Activated T-cell treated with anti-CD3 and anti-CD28 coated beads, Interleukin-2, amount 50 U/mL, for 4 hours (primary cell): ENCODE measurements around the gene WNT5A. TPM values are rescaled to one million over a fixed set of nuclear protein-coding genes. Genes with fewer than 3 reads are reported as not detected.

Experiments
- ATAC-seq, 2 donors: fragments of 200-7000 bp; cut with Tn5 transposase; one replicate each; pipeline ENCODE4 v1.10.0; 2021
- DNase-seq: peaks from one replicate; pipeline ENCODE4 v3.0.0-alpha.2; 2020
- H3K27me3 Mint-ChIP-seq: one replicate; pipeline ENCODE4 v1.8.0; 2021; ENCODE audit warnings: low read depth, mixed read lengths
- H3K36me3 Mint-ChIP-seq: one replicate; pipeline ENCODE4 v1.8.0; 2022; ENCODE audit warnings: mixed read lengths; ENCODE audit not compliant: insufficient read depth
- H3K4me1 Mint-ChIP-seq: one replicate; pipeline ENCODE4 v1.8.0; 2021; ENCODE audit warnings: low read depth, mixed read lengths
- H3K4me3 Mint-ChIP-seq: one replicate; pipeline ENCODE4 v1.8.0; 2021; ENCODE audit warnings: mild to moderate bottlenecking, moderate library complexity, mixed read lengths
- H3K9me3 Mint-ChIP-seq: one replicate; pipeline ENCODE4 v1.8.0; 2021; ENCODE audit warnings: mixed read lengths
- total RNA-seq, 3 donors: library from RNA; stranded (reverse); gene quantifications; one replicate each; pipeline ENCODE4 v1.2.1, GENCODE V29; 2021

The WNT5A gene
- total RNA-seq, 3 donors from 2014 or later: 0.28 to 0.41 TPM; not detected in 1

DNA sequence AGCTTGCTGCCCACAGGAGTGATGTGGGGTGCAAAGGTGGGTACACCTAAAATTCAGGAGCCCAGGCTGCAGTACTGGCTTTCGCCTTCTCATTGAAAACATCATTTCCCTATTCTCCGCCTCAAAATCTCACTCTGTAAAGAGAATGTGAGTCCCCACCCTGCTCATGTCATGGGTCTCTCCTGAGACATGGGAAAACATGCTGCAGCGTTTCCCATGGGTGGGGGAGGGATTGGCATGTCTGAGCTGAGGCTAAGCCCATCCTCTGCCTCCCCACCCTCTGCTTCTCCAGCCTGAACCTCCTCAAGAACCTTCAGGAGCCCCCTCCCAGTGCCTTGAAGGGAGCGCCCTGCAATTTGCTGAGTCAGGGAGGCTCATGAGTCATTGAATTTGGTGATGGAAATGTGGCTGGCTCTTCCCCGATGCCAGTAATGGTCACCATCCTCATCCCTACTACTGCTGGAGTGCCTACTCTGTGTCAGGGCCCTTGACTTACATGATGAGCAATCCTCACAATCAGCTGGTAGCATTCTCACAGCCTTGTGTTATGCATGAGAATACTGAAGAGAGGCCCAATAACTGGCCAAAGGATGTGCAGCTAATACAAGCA is 28.8 kb downstream of the WNT5A start:
- Mint-ChIP-seq H3K27me3 (no peaks in the 10 kb centered on the region), H3K4me1 (no peaks in the 10 kb centered on the region), H3K9me3 (no peaks in the 10 kb centered on the region), H3K4me3 (no peak overlapping the region), H3K36me3 (no peaks in the 10 kb centered on the region)
- DNase-seq (no peak), ATAC-seq (no peak)

DNA sequence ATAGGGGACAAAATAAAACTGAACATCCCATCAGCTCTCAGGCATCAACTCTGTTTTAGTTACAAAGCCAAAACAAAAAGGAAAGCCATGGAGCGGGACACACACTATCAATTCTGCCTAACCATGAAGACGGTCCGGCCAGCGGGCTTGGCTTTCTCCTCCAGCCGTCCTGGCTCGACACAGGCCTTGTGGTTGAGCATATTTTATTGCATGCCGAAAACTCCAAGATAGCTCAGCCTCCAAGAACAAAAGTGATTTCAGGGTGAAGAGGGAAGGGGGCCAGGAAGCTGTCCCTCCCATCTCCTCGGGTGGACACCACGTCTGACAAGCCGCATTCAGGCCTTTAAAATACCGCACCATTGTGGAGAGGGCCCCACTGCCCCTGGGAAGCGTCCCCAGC is 31.2 kb downstream of the WNT5A start:
- Mint-ChIP-seq H3K4me3 (no peak overlapping the region), H3K36me3 (no peaks in the 10 kb centered on the region), H3K27me3 (no peaks in the 10 kb centered on the region), H3K9me3 (no peaks in the 10 kb centered on the region), H3K4me1 (no peaks in the 10 kb centered on the region)
- ATAC-seq (no peak), DNase-seq (no peak)

DNA sequence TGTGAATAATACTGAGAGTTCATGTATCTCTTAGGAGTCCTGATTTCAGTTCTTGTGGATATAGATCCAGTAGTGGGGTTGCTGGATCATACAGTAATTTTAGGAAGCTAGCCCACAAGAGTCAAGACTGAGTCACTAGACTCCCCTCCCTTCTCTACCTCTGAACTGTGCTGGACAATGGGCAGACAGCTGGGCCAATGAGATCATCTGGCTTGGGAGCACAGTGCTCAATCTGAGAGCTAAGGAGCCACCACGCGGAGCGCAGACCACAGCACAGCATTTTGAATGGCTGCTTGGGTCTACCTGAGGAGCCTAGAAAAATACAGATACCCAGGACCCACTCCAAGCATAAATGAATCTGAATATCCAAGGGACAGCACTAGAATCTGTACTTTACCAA is 32.5 kb downstream of the WNT5A start:
- DNase-seq (no peak), ATAC-seq (no peak)
- H3K4me1 Mint-ChIP-seq: no peaks in the 10 kb centered on the region
- H3K9me3 Mint-ChIP-seq: no peaks in the 10 kb centered on the region
- H3K36me3 Mint-ChIP-seq: no peaks in the 10 kb centered on the region
- H3K27me3 Mint-ChIP-seq: no peaks in the 10 kb centered on the region
- H3K4me3 Mint-ChIP-seq: no peak overlapping the region

DNA sequence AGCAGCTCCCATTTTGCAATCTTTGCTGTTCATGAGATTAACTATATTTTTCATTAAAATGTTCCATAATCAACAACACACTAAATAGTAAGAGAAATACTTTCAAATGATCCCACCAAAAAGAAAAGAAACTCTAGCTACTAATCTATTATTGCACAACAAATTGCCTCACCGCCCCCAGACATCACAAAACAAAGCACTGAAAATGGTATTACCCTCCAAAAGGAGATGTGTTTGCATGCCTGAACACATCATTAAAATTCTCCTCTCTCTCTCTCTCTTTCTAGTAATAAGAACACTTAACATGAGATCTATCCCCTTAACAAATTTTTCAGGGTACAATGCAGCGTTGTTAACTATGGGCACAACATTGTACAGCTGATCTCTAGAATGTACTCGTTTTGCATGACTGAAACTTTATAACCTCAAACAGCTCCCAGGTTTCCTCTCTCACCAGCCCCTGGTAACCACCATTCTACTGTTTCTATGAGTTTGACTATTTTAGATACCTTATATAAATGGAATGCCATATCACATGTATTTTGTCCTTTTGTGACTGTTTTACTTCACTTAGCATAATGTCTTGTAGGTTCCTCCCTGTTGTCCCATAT is 33.1 kb downstream of the WNT5A start:
- H3K36me3 Mint-ChIP-seq: no peaks in the 10 kb centered on the region
- DNase-seq (no peak), ATAC-seq (no peak)
- H3K4me1 Mint-ChIP-seq: no peaks in the 10 kb centered on the region
- H3K9me3 Mint-ChIP-seq: no peaks in the 10 kb centered on the region
- no peaks in the 10 kb centered on the region for H3K27me3 Mint-ChIP-seq
- no peak overlapping the region for H3K4me3 Mint-ChIP-seq

DNA sequence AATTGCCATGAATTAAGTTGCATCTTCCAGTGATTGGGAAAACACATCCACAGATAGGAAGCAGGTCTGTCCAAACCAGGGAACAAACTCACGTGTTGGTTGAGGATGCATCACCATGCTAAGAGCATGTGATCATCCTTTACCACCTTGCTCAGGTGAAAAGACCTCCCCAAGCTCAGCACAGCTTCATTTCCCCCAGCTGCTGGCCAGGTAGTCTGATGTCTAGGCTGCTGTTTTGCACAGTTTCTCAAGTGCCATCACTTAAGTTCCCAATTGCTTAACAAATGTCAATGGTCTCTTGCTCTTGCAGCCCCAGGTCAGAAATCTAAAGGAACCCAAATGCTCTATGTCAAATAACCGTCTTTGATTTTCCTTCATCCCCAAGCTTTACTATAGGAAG is 34.2 kb downstream of the WNT5A start:
- ATAC-seq (no peak), DNase-seq (no peak)
- H3K9me3 Mint-ChIP-seq: no peaks in the 10 kb centered on the region

DNA sequence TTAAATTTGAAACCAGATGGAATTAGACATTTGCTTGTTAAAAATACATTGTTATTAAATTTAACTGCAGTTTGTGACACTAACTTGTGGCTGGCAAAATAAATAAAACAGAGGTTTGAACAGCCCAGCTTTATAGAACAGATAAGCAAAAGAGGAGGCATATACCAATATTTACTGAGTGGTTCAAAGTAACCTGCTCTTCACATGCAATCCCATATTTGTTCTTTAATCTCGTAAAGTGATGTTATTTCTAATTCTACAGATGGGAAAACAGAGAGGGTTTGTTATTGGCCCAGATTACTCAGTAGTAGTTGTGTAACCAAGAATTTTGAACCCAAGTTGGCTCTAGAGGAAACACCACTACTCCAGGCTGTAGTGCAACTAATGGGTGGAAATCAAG is 37.6 kb downstream of the WNT5A start:
- no peaks in the 10 kb centered on the region for H3K36me3 Mint-ChIP-seq
- no peak overlapping the region for H3K4me3 Mint-ChIP-seq
- peaks cover 4% of the 10 kb centered on the region for H3K9me3 Mint-ChIP-seq
- ATAC-seq: no peak
- H3K4me1 Mint-ChIP-seq: no peaks in the 10 kb centered on the region
- no peaks in the 10 kb centered on the region for H3K27me3 Mint-ChIP-seq
- DNase-seq: no peak

More for the DNA sequence above, 34.2 kb downstream of the WNT5A start:
- no peaks in the 10 kb centered on the region for H3K36me3 Mint-ChIP-seq
- H3K4me1 Mint-ChIP-seq: no peaks in the 10 kb centered on the region
- H3K27me3 Mint-ChIP-seq: no peaks in the 10 kb centered on the region
- H3K4me3 Mint-ChIP-seq: no peak overlapping the region

DNA sequence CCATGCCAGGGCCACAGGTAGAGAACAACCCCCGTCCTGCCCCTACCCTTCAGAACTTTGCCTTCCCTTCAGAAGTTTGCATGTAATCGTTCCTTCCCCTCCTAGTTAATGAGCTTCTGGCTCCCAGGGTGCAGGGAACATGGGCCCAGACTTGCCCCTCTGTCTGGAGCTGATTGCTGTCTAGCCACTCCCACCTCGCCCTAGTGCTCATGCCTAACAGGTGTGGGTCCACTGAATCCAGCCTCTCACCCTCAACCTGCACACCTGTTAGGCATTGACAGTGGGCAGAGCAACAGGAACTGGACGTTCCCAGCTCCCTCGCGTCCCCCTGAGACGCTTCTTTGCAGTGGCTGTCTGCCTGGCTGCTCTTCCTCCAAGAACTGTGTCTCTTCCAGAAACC is 40.3 kb downstream of the WNT5A start:
- Mint-ChIP-seq H3K4me3 (no peak overlapping the region), H3K27me3 (no peaks in the 10 kb centered on the region), H3K9me3 (peaks cover 4% of the 10 kb centered on the region), H3K4me1 (no peaks in the 10 kb centered on the region), H3K36me3 (no peaks in the 10 kb centered on the region)
- ATAC-seq: no peak
- no peak for DNase-seq

DNA sequence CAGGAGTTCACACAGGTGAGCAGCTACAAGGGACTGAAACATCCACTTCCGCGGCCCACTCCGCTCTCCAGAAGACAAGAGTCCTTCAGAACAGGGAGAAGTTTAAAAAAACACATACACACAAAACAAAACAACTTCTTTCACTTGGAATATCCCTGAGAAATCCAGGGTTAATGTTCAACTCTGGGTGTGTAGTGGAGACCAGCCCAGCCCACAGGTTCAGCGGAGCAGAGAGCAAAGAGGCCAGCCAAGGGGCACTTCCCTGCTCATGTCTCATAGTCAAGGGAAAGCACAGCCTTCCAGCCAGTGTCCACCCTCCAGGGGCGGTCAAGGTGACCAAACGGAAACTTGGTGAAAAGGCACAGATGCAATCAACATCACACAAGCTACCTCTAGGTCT is 41.6 kb downstream of the WNT5A start:
- H3K36me3 Mint-ChIP-seq: no peaks in the 10 kb centered on the region
- DNase-seq (no peak), ATAC-seq (no peak)
- no peaks in the 10 kb centered on the region for H3K4me1 Mint-ChIP-seq
- H3K9me3 Mint-ChIP-seq: peaks cover 4% of the 10 kb centered on the region
- H3K4me3 Mint-ChIP-seq: no peak overlapping the region
- no peaks in the 10 kb centered on the region for H3K27me3 Mint-ChIP-seq

DNA sequence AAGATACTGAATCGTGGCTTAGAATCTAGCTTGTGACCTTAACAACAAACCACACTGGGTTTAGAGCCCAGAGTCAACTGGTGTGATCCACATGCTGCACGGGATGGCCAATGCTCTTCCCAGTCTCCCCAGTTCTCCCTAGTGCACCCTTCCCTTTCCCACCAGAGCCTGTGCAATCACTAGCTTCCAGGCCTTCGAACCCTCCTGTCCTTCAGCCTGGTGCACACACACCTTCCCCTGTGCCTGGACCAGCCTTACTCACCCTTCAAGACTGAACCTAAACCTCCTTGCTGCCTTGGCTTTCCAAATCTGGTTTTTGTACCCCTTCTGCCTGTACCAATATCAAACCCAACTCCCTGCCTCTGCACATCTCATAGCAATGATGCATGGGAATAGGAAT is 43.8 kb downstream of the WNT5A start:
- H3K9me3 Mint-ChIP-seq: peaks cover 8% of the 10 kb centered on the region

DNA sequence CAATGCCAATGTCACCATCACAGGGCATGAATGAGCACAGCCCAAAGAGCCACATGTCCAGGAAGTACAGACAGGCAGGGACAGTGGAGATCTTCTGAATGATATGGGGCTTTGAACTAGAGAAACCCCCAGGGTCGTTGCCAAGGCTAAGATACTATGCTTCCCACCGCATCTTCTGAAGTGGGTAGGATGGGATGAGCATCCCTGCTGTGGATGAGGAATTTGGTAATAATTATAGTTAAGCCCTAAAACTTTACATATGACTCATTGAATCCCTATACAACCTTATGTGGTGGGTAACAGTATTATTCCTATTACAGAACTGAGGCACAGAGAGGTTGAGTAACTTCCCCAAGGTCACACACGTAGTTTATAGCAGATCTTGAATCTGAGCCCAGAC is 44.2 kb downstream of the WNT5A start:
- Mint-ChIP-seq H3K4me1 (no peaks in the 10 kb centered on the region), H3K27me3 (no peaks in the 10 kb centered on the region), H3K9me3 (peaks cover 8% of the 10 kb centered on the region), H3K4me3 (no peak overlapping the region), H3K36me3 (no peaks in the 10 kb centered on the region)
- DNase-seq (no peak), ATAC-seq (no peak)

More for the DNA sequence above, 43.8 kb downstream of the WNT5A start:
- no peaks in the 10 kb centered on the region for H3K36me3 Mint-ChIP-seq
- ATAC-seq: no peak
- H3K27me3 Mint-ChIP-seq: no peaks in the 10 kb centered on the region
- DNase-seq: no peak
- no peak overlapping the region for H3K4me3 Mint-ChIP-seq
- H3K4me1 Mint-ChIP-seq: no peaks in the 10 kb centered on the region

DNA sequence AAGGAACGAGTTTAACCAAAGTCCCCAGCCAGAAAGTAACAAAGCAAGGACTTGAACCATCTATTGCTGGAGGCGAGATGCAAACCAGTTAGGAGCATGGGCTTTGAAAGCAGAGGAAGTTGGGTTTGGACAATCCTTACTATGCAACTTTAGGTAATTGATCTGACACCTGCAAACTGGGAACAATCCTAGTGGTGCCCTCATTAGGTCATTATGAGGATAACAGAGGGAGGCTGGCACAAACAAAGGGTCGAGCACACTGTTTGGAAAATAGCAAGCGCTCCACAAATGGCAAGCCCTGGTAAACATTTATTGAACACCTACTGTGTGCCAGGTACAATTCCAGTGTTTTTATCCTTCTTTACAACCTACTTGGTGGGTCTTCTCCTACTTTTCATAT is 45.6 kb downstream of the WNT5A start:
- DNase-seq: no peak
- no peak for ATAC-seq
- H3K4me1 Mint-ChIP-seq: no peaks in the 10 kb centered on the region

DNA sequence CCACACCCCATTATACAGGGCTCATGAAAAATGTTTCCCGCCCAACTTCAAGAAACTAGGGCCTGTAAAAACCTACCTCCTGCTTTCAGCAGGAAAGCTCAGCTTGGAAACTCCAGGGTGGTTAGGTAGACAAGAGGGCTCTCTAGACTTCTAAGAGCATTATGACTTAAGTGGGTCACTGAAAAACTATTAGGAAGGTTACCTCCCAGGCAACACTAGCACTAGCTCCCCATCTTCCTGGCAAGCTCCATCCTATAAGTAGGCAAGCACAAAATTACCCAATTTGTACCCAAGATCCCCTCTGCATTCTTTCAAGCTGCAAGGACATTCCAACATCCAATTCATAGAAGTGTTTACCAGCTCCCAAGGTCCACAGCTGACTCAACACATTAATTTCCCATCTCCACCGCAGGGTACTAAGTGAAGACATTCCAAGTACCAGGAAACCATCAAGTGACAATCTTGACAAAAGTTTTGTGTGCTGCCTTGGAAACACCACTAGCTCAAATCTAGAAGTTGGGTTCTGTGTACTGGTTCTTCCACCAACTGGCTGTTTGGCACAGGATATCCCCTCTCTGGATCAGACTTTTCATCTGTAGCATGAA is 46.9 kb downstream of the WNT5A start:
- no peaks in the 10 kb centered on the region for H3K27me3 Mint-ChIP-seq
- no peak overlapping the region for H3K4me3 Mint-ChIP-seq
- H3K4me1 Mint-ChIP-seq: no peaks in the 10 kb centered on the region
- ATAC-seq (no peak), DNase-seq (no peak)
- H3K36me3 Mint-ChIP-seq: no peaks in the 10 kb centered on the region
- H3K9me3 Mint-ChIP-seq: peaks cover 12% of the 10 kb centered on the region

More for the DNA sequence above, 45.6 kb downstream of the WNT5A start:
- Mint-ChIP-seq H3K36me3 (no peaks in the 10 kb centered on the region), H3K9me3 (peaks cover 12% of the 10 kb centered on the region), H3K4me3 (no peak overlapping the region), H3K27me3 (no peaks in the 10 kb centered on the region)

DNA sequence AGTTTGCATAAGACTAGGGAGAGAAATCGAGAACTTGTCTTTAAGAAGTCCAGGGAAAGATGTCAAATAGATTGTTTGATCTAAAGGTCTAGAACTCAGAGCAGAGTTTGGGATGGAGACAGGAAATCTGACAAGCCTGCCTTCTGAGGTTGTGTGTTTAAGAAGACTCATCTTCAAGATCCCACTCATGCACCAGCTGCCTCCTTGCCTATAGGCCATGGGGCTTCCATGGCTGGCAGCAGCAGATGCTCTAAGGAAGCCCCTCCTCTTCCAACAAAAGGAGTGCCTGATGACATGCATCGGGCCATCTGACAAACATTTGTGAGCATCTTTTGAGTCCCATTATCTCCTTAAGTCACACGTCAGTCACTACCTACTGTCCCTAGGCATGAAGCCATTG is 47.4 kb downstream of the WNT5A start:
- peaks cover 8% of the 10 kb centered on the region for H3K9me3 Mint-ChIP-seq
- no peak for ATAC-seq

DNA sequence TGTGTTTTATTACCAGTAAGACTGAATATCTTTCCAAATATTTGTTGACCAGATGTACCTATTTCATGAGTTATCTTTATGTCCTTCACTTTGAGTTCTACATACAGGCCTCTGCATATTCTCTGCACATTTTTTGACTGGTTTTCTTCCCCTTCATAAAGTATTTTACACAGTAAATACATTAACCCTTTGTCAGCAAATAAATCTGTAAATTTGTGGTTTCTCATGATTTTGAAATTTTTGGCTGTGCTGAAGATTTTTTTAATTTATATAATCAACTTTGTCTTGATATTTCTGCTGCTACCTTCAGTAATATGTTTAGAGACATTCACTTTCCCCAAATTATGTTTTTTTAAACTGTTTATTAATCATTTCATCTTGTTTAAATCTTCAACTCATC is 50.5 kb downstream of the WNT5A start:
- H3K4me1 Mint-ChIP-seq: no peaks in the 10 kb centered on the region
- DNase-seq: no peak
- no peak for ATAC-seq
- H3K27me3 Mint-ChIP-seq: no peaks in the 10 kb centered on the region
- H3K36me3 Mint-ChIP-seq: no peaks in the 10 kb centered on the region
- H3K4me3 Mint-ChIP-seq: no peak overlapping the region
- H3K9me3 Mint-ChIP-seq: peaks cover 8% of the 10 kb centered on the region

More for the DNA sequence above, 47.4 kb downstream of the WNT5A start:
- no peaks in the 10 kb centered on the region for H3K27me3 Mint-ChIP-seq
- no peaks in the 10 kb centered on the region for H3K36me3 Mint-ChIP-seq
- DNase-seq: no peak
- no peak overlapping the region for H3K4me3 Mint-ChIP-seq
- no peaks in the 10 kb centered on the region for H3K4me1 Mint-ChIP-seq

DNA sequence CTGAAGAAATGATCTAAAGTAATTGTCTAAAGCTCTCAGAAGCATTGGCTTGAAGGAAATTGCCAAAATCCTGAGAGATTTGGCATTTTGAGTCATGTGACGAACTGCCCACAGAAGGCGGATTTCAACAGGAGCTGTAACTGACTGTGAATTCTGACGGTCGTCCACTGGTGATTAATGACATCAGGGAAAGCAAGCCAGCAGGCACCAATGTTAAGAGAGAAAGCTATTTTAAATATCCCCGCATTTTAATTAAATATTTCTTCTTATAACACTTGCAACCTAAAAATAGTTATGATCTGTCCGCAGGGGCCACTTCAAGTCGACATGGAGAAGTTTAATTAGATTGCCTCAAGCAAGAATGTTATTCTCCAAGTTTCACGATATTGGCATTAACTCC is 51.6 kb downstream of the WNT5A start:
- ATAC-seq: no peak
- H3K4me3 Mint-ChIP-seq: no peak overlapping the region
- no peaks in the 10 kb centered on the region for H3K27me3 Mint-ChIP-seq

More for the DNA sequence above, 51.6 kb downstream of the WNT5A start:
- Mint-ChIP-seq H3K9me3 (peaks cover 8% of the 10 kb centered on the region), H3K4me1 (no peaks in the 10 kb centered on the region), H3K36me3 (no peaks in the 10 kb centered on the region)
- no peak for DNase-seq
